Panc1 (cell line): ENCODE measurements around the gene ALDH1L2. TPM values are rescaled to one million over a fixed set of nuclear protein-coding genes. Genes with fewer than 3 reads are reported as not detected.

Experiments
- ATAC-seq: fragments of 200-7000 bp; cut with Tn5 transposase; 2 replicates; pipeline ENCODE4 v1.9.1; 2020; ENCODE audit warnings: mild to moderate bottlenecking, moderate library complexity
- BruUV-seq: library from RNA; stranded (reverse); fragments of 400-500 nt; replicated peaks from 2 replicates; lab custom pipeline; 2021; lab: Mats Ljungman, UMichigan
- CTCF ChIA-PET: fragments of 300-600 bp; sonication (Branson Sonifier 250); formaldehyde crosslinking; loops from one replicate; lab custom pipeline; 2022; ENCODE audit warnings: antibody characterized with exemption; lab: Charles Lee
- POLR2A ChIA-PET: fragments of 300-600 bp; sonication (Branson Sonifier 250); formaldehyde crosslinking; loops from one replicate; lab custom pipeline; 2022; ENCODE audit warnings: antibody characterized with exemption; lab: Charles Lee
- DNase-seq: peaks from one replicate; pipeline ENCODE4 v3.0.0-alpha.2; 2010; ENCODE audit warnings: low read depth, low spot score
- H3K27ac ChIP-seq: 2 replicates; pipeline ENCODE4 v1.5.1; 2011; ENCODE audit warnings: mild to moderate bottlenecking, low read length, inconsistent platforms
- H3K27me3 ChIP-seq: fragments of 200-500 bp; sonication (Bioruptor generic); 2 replicates; pipeline ENCODE4 v1.6.0; 2014; ENCODE audit warnings: low read length, inconsistent platforms; ENCODE audit not compliant: control insufficient read depth, insufficient read depth
- H3K36me3 ChIP-seq: fragments of 200-500 bp; sonication (Bioruptor generic); 2 replicates; pipeline ENCODE4 v1.5.1; 2014; ENCODE audit warnings: inconsistent platforms, mild to moderate bottlenecking, low read length, moderate library complexity; ENCODE audit not compliant: control insufficient read depth, insufficient read depth
- H3K4me1 ChIP-seq: 2 replicates; pipeline ENCODE4 v1.5.1; 2011; ENCODE audit warnings: inconsistent platforms, mild to moderate bottlenecking, low read length, moderate library complexity; ENCODE audit not compliant: control insufficient read depth, insufficient read depth
- H3K4me3 ChIP-seq, 2 experiments: 2 replicates each; pipeline ENCODE4 v1.5.1; 2011 to 2012; ENCODE audit warnings: low read depth in 2 of 2, low read length in 2 of 2, mild to moderate bottlenecking in 2 of 2, inconsistent platforms in 1 of 2, moderate library complexity in 1 of 2
- H3K9me3 ChIP-seq: fragments of 200-500 bp; sonication (Bioruptor generic); 2 replicates; pipeline ENCODE4 v1.5.1; 2014; ENCODE audit warnings: low read depth, mild to moderate bottlenecking, inconsistent platforms, low read length, moderate library complexity; ENCODE audit not compliant: control insufficient read depth, insufficient read depth
- CTCF ChIP-seq: fragments of 450-650 bp; IDR thresholded peaks from 2 replicates; pipeline ENCODE4 v1.5.1; 2017; ENCODE audit warnings: mild to moderate bottlenecking
- POLR2AphosphoS5 ChIP-seq: IDR thresholded peaks from 2 replicates; pipeline ENCODE4 v1.6.1; 2012; ENCODE audit warnings: mild to moderate bottlenecking, low read depth, low read length, moderate library complexity
- REST ChIP-seq, 2 experiments: IDR thresholded peaks; 2 replicates each; pipeline ENCODE4 v1.6.1; 2011 to 2012; ENCODE audit warnings: low read depth in 2 of 2, control low read depth in 1 of 2, low read length in 1 of 2, mild to moderate bottlenecking in 1 of 2, moderate library complexity in 1 of 2; ENCODE audit not compliant: insufficient read depth in 1 of 2
- SIN3A ChIP-seq: IDR thresholded peaks from 2 replicates; pipeline ENCODE4 v1.6.1; 2012; ENCODE audit warnings: low read depth, mild to moderate bottlenecking, low read length, moderate library complexity, borderline replicate concordance; ENCODE audit not compliant: insufficient read depth
- TCF7L2 ChIP-seq: IDR thresholded peaks from 2 replicates; pipeline ENCODE4 v1.6.1; 2011; ENCODE audit warnings: mild to moderate bottlenecking, low read depth, low read length, inconsistent platforms
- in situ Hi-C: cut with HindIII; loops from 2 replicates; pipeline ENCODE4 v1.10.0; 2016; ENCODE audit warnings: low sequenced_read_pairs, low pct_unique_long_range_greater_than_20kb
- intact Hi-C: fragments of 100-400 bp; cut with micrococcal nuclease; formaldehyde crosslinking; loops from one replicate; pipeline ENCODE4 v1.10.0; 2022; ENCODE audit not compliant: unreplicated experiment
- total RNA-seq: library from RNA; stranded (reverse); gene quantifications from one replicate; pipeline ENCODE4 v1.2.1, GENCODE V29; 2021; ENCODE audit not compliant: unreplicated experiment

The ALDH1L2 gene
- total RNA-seq, 1 experiment from 2014 or later, result 2.2 TPM

GRCh38 chr12:105077435-105077834, 6.8 kb downstream of the ALDH1L2 start:
- Histone ChIP-seq H3K4me1 (no peaks in the 10 kb centered on the region), H3K36me3 (no peaks in the 10 kb centered on the region), H3K27me3 (no peaks in the 10 kb centered on the region), H3K9me3 (no peaks in the 10 kb centered on the region), H3K4me3 (no peak overlapping the region), H3K27ac (no peak overlapping the region)
- POLR2A ChIA-PET, result no interaction called here
- CTCF ChIA-PET, result no interaction called here
- TF ChIP-seq REST (IDR thresholded peaks at IDR 0.05; ENCODE audit: insufficient read depth in 1 of 2, low read depth in 2 of 2, low read length in 1 of 2) (no peak), SIN3A (no peak), POLR2AphosphoS5 (no peak), TCF7L2 (no peak), CTCF (no peak)
- in situ Hi-C loops, result no loop called here
- ATAC-seq (no peak), DNase-seq (no peak)
- no TSS peak for BruUV-seq
- intact Hi-C loops, result no loop called here

- ChIA-PET CTCF (no interaction called here), POLR2A (no interaction called here)
- Histone ChIP-seq H3K36me3 (no peaks in the 10 kb centered on the region), H3K9me3 (no peaks in the 10 kb centered on the region), H3K4me3 (no peak overlapping the region), H3K27me3 (no peaks in the 10 kb centered on the region), H3K27ac (no peak overlapping the region), H3K4me1 (no peaks in the 10 kb centered on the region)
- no peak for TF ChIP-seq SIN3A
- TF ChIP-seq REST (IDR thresholded peaks at IDR 0.05; ENCODE audit: insufficient read depth in 1 of 2, low read depth in 2 of 2, low read length in 1 of 2), result no peak
- in situ Hi-C loops (no loop called here), intact Hi-C loops (no loop called here)
- DNase-seq, result no peak
- ATAC-seq, result no peak
- no TSS peak for BruUV-seq
Observed at GRCh38 chr12:105076913-105077312, 7.3 kb downstream of the ALDH1L2 start.
